ENCODE data around the gene NUP214.

DNA sequence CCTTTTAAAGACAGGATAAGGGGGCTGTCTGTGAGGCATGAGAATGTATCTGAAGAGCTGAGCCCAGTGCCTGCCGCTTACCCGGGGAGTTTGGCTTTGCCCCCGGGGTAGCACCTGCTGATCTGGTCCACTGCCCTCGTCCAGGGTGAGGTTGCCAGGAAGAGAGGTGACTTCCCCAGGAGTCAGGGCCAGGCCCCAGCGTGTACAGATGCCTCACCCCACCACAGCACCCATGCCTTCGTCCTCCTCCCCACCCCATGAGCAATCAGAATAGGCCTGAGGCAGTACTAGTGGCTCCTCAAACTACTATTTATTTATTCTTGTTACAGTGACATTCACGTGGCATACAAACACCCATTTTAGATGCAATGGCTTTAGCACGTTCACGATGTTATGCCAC lies 44.8 kb upstream of the NUP214 start:
- no peak for TF ChIP-seq POLR2A (IDR thresholded peaks at IDR 0.05)
- TF ChIP-seq, protein P1, sequence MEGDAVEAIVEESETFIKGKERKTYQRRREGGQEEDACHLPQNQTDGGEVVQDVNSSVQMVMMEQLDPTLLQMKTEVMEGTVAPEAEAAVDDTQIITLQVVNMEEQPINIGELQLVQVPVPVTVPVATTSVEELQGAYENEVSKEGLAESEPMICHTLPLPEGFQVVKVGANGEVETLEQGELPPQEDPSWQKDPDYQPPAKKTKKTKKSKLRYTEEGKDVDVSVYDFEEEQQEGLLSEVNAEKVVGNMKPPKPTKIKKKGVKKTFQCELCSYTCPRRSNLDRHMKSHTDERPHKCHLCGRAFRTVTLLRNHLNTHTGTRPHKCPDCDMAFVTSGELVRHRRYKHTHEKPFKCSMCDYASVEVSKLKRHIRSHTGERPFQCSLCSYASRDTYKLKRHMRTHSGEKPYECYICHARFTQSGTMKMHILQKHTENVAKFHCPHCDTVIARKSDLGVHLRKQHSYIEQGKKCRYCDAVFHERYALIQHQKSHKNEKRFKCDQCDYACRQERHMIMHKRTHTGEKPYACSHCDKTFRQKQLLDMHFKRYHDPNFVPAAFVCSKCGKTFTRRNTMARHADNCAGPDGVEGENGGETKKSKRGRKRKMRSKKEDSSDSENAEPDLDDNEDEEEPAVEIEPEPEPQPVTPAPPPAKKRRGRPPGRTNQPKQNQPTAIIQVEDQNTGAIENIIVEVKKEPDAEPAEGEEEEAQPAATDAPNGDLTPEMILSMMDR (IDR thresholded peaks at IDR 0.05), result no peak

Data from adrenal gland (tissue), 5 donors.